WERI-Rb-1 (cell line): Measurements from ENCODE around the gene PAIP2B.
"Not testable (repeated sequence)": the region's sequence is repeated elsewhere in the genome, so short reads cannot be mapped to it uniquely, and the experiment has no call there.

Source experiments
- DNase-seq: peaks from one replicate; pipeline ENCODE4 v3.0.0-alpha.2; 2020
- H3K27ac ChIP-seq: fragments of 250-450 bp; sonication (Bioruptor Pico); 2 replicates; pipeline ENCODE4 v1.5.1; 2020; ENCODE audit warnings: mild to moderate bottlenecking, moderate library complexity
- H3K27me3 ChIP-seq: fragments of 250-450 bp; sonication (Bioruptor Pico); 2 replicates; pipeline ENCODE4 v1.5.1; 2021; ENCODE audit warnings: mild to moderate bottlenecking, low read depth, moderate library complexity; ENCODE audit not compliant: insufficient read depth, severe bottlenecking
- H3K36me3 ChIP-seq: fragments of 250-450 bp; sonication (Bioruptor Pico); 2 replicates; pipeline ENCODE4 v1.5.1; 2020; ENCODE audit warnings: mild to moderate bottlenecking, moderate library complexity
- H3K4me3 ChIP-seq: 2 replicates; pipeline ENCODE4 v1.5.1; 2011; ENCODE audit warnings: low read depth, mild to moderate bottlenecking, control low read depth, low read length
- H3K9me3 ChIP-seq: fragments of 250-450 bp; sonication (Bioruptor Pico); 2 replicates; pipeline ENCODE4 v1.5.1; 2021; ENCODE audit warnings: mild to moderate bottlenecking, moderate library complexity; ENCODE audit not compliant: severe bottlenecking
- TF ChIP-seq, protein P1 (sequence below): IDR thresholded peaks from 2 replicates; pipeline ENCODE4 v1.5.1; 2011; ENCODE audit warnings: low read depth, mild to moderate bottlenecking, control low read depth, inconsistent platforms, low read length

PAIP2B gene

DNA sequence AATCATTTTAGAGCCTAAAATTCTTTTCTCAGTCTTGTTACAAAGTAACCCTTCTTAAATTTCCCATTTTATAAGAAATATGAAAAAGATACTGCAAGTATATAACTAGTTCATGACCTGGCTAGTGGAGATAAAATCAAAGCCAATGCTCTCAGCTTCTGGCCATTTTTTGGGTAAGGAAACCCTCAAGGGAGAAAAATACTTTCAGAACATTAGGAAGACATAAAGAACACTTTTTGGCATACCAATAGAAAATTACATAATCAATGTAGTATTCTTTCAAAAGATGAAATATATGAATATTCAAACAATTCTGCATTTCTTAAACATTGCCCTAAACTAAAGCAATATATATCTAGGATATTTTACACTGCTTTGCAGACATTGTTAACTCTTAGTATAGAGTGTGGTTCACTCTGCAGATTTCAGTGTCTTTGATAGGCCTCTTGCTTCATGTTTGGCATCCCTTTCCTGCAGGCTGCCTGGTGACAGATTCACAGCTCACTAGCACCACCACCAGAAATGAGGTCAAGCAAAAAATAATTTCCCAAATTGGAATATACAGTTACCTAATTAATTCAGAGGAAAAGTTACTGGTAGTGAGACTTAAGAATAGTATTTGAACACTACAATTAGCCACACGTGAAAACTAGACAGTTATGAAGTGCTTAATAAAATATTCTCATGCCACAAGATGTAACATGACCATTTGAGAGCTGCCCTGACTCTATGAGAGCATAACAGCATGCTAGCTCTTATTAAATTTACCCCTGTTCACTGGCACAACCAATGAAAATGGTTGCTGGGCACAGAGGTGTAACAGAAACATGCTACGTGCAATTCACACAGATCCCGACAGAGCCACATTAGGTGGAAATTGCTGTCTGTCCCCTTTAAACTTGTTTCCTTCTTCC is 36.0 kb downstream of the PAIP2B start:
- TF ChIP-seq, protein P1, sequence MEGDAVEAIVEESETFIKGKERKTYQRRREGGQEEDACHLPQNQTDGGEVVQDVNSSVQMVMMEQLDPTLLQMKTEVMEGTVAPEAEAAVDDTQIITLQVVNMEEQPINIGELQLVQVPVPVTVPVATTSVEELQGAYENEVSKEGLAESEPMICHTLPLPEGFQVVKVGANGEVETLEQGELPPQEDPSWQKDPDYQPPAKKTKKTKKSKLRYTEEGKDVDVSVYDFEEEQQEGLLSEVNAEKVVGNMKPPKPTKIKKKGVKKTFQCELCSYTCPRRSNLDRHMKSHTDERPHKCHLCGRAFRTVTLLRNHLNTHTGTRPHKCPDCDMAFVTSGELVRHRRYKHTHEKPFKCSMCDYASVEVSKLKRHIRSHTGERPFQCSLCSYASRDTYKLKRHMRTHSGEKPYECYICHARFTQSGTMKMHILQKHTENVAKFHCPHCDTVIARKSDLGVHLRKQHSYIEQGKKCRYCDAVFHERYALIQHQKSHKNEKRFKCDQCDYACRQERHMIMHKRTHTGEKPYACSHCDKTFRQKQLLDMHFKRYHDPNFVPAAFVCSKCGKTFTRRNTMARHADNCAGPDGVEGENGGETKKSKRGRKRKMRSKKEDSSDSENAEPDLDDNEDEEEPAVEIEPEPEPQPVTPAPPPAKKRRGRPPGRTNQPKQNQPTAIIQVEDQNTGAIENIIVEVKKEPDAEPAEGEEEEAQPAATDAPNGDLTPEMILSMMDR, result peak; percentile 35; the same call in 1 of the 2 replicates
- peak; percentile 18 for DNase-seq
- Histone ChIP-seq H3K4me3 (no peak overlapping the region), H3K9me3 (no peaks in the 10 kb centered on the region), H3K27ac (no peak overlapping the region), H3K36me3 (no peaks in the 10 kb centered on the region), H3K27me3 (no peaks in the 10 kb centered on the region)

DNA sequence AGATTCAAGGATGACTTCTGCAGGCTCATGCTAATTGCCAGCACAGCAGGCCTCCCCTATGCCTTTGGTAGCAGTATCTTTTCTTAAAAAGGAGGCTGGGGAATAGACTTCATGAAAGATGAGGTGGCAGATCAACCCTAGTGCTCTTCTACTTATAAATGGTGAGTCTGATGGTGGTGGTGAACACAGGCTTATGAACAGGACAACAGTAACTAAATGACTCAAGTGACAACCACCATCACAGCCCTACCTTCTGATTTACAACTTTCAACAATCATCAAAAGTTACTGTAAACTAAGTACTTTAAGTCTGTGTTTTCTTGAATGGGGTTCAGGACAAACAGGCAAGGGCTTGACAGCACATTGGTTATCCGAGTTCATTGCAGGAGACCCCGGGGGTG is 39.3 kb downstream of the PAIP2B start:
- no peak overlapping the region for H3K27ac ChIP-seq
- H3K9me3 ChIP-seq, result no peaks in the 10 kb centered on the region
- TF ChIP-seq, protein P1, result no peak
- H3K4me3 ChIP-seq, result no peak overlapping the region
- H3K36me3 ChIP-seq, result no peaks in the 10 kb centered on the region
- no peaks in the 10 kb centered on the region for H3K27me3 ChIP-seq
- no peak for DNase-seq

DNA sequence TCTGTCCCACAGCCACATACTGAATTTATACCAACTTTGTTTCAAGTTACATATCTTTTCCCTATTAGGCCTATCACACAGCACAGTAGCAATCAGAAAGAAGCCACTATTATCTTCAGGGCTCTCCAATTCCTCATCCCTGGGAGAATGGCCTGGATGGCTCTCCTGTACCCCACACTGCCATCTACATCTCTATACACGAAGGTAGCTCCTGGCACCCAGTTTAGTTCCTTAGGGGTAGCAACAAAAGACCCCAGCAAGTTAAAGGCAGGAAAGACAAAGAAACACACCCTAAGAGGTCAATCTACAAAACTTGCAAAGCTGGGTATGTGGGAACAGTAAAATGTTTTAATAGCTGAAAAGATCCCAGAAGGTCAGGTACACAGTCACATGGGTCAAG is 39.9 kb downstream of the PAIP2B start:
- no peak for DNase-seq
- no peaks in the 10 kb centered on the region for H3K27me3 ChIP-seq
- H3K27ac ChIP-seq, result no peak overlapping the region
- no peak overlapping the region for H3K4me3 ChIP-seq
- no peaks in the 10 kb centered on the region for H3K9me3 ChIP-seq
- H3K36me3 ChIP-seq, result no peaks in the 10 kb centered on the region
- TF ChIP-seq, protein P1, result no peak

DNA sequence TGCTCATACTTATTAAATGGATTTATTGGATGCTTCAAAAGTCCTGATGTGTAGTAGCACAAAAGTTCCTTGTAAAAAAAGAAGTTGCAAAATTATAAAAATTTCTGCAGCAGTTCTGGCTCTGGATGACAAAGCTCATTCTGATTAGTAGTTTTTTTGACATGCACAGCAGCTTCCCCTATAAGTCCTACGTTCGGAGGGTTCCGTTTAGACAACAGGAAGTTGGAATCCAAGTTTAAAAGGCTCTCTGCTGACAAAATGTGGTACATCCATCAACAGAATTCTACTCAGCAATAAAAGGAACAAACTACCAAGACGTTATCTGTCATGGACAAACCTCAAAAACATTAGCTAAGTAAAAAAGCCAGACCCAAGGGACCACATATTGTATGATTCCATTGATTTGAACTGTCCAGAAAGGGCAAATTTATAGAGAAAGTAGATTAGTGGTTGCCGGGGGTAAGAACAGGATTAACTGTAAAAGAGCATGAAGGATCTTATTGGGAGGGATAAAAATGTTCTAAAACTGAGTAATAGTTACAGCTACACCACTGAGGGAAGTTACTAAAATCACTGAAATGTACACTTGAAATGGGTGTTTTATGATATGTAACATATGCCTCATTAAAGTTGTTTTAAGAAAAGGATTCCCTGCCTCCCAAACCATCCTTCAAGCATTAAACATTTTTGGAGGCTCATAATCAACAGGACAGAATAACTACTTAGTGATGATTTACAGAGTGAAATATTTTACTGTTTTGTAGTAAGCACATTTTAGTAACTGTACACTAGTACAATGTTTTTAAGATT is 43.4 kb downstream of the PAIP2B start:
- not testable (repeated sequence) for H3K27ac ChIP-seq, DNase-seq, H3K4me3 ChIP-seq, H3K36me3 ChIP-seq, H3K9me3 ChIP-seq, H3K27me3 ChIP-seq

DNA sequence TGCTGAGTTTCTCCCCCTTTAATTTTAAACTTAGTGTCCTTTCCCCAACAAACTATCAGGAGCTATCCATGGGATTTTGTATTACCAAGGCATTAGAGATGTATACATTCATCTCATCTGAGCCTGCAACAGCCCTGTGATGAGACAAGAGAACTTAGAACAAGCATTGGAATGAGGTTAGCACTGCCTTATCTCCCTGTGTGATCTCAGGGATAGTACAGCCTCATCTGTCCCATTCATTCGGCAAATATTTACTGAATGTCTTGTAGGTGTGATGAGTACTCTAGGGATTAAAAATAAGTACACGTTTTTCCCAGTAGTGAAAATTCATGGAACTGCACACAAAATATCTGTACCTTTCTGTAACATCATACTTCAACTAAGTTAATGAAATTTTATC is 45.6 kb downstream of the PAIP2B start:
- Histone ChIP-seq H3K9me3 (no peaks in the 10 kb centered on the region), H3K27me3 (no peaks in the 10 kb centered on the region), H3K4me3 (no peak overlapping the region), H3K27ac (no peak overlapping the region), H3K36me3 (no peaks in the 10 kb centered on the region)
- DNase-seq, result no peak
- TF ChIP-seq, protein P1, result no peak

DNA sequence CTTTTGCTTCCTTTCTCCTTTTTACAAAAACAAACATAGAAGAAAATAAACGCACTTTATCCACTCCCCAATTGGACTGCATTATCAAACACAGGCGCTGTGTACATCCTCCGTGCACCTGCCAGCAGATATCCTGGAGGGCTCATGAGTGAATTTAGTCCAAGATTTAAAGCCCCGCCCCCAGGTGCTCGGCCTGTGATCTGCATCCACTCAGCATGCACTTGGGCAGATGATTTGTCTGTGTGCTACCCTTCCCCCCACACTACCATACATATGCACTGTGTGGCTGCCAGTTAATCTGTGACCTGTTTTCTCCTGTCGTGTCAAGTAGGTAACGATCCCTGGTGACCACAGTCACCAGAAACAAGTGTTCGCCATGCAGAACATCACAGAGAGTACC is 48.1 kb downstream of the PAIP2B start:
- not testable (repeated sequence) for H3K36me3 ChIP-seq, H3K9me3 ChIP-seq, H3K4me3 ChIP-seq, H3K27ac ChIP-seq, H3K27me3 ChIP-seq, DNase-seq
